Smooth muscle cell (in vitro differentiated cells): ENCODE results near the gene CBR1. TPM values are rescaled to one million over a fixed set of nuclear protein-coding genes. Genes with fewer than 3 reads are reported as not detected.

Experiments used
- DNase-seq: peaks from one replicate; lab custom pipeline; 2025; ENCODE audit not compliant: unreplicated experiment; lab: John Stamatoyannopoulos, UW
- H2AFZ ChIP-seq: fragments of 200-600 bp; sonication (generic); 2 replicates; pipeline ENCODE4 v1.6.0; 2016; ENCODE audit warnings: antibody characterized with exemption, low read depth, mild to moderate bottlenecking
- H3F3A ChIP-seq: fragments of 200-600 bp; sonication (generic); 2 replicates; pipeline ENCODE4 v1.6.0; 2017; ENCODE audit warnings: antibody characterized with exemption, low read depth
- H3K27ac ChIP-seq: fragments of 200-600 bp; sonication (generic); 2 replicates; pipeline ENCODE4 v1.5.1; 2016; ENCODE audit warnings: low read depth, mild to moderate bottlenecking
- H3K27me3 ChIP-seq: fragments of 200-600 bp; sonication (generic); 2 replicates; pipeline ENCODE4 v1.6.1; 2016; ENCODE audit warnings: low read depth, mild to moderate bottlenecking
- H3K36me3 ChIP-seq: fragments of 200-600 bp; sonication (generic); 2 replicates; pipeline ENCODE4 v1.5.1; 2016; ENCODE audit warnings: low read depth
- H3K4me1 ChIP-seq: fragments of 200-600 bp; sonication (generic); 2 replicates; pipeline ENCODE4 v1.5.1; 2016; ENCODE audit warnings: low read depth
- H3K4me2 ChIP-seq: fragments of 200-600 bp; sonication (generic); 2 replicates; pipeline ENCODE4 v1.6.0; 2016; ENCODE audit warnings: mild to moderate bottlenecking
- H3K4me3 ChIP-seq: fragments of 200-600 bp; sonication (generic); 2 replicates; pipeline ENCODE4 v1.5.1; 2016; ENCODE audit warnings: mild to moderate bottlenecking
- H3K79me2 ChIP-seq: fragments of 200-600 bp; sonication (generic); 2 replicates; pipeline ENCODE4 v1.6.0; 2016; ENCODE audit warnings: low read depth, mild to moderate bottlenecking
- H3K9ac ChIP-seq: fragments of 200-600 bp; sonication (generic); 2 replicates; pipeline ENCODE4 v1.6.0; 2016; ENCODE audit warnings: low read depth
- H3K9me3 ChIP-seq: fragments of 200-600 bp; sonication (generic); replicated peaks from 2 replicates; pipeline ENCODE4 v1.5.1; 2016; ENCODE audit warnings: low read depth
- H4K20me1 ChIP-seq: fragments of 200-600 bp; sonication (generic); 2 replicates; pipeline ENCODE4 v1.6.0; 2016; ENCODE audit warnings: low read depth
- WGBS: methylation state at CpG from one replicate; pipeline ENCODE4 v1.1.7; 2016; ENCODE audit warnings: low lambda C conversion rate; 5-methylcytosine and 5-hydroxymethylcytosine counted together
- polyA plus RNA-seq: library from polyadenylated mRNA; unstranded; fragments of >200 nt; fragmentation: Nextera tagmentation; extraction: Ambion mirVana; gene quantifications from 2 replicates; pipeline ENCODE4 v1.2.1, GENCODE V29; 2016
- total RNA-seq: library from RNA; depleted of rRNA; stranded (reverse); fragments of >200 nt; gene quantifications from 2 replicates; pipeline ENCODE4 v1.2.3, GENCODE V29; 2014
- TF ChIP-seq, protein P1 (sequence below): fragments of 200-600 bp; sonication (generic); IDR thresholded peaks from 2 replicates; pipeline ENCODE4 v1.5.1; 2017; ENCODE audit warnings: borderline replicate concordance, mild to moderate bottlenecking, antibody characterized with exemption; ENCODE audit not compliant: insufficient read depth, poor library complexity, severe bottlenecking

CBR1 gene
- total and polyA plus RNA-seq, 2 experiments from 2014 or later, result 67.1 to 90.7 TPM

DNA sequence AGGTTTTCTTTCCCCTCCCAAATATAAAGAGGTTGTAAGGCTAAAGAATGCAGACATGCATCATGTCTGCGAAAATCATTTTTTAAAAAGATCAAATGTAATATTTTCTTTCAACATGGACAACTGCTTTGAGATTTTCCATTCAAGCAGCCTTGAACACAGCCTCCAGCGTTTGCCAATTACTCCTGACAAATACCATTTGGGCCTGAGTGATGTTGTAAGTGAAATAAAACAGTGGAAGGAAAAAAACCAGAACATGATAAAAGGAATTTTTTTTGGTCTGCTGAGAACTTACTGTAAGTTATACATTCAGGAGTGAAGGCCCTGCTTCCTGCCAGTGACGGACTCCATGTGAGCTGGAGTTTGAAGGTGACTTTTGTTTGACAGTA, 46.7 kb upstream of the CBR1 start:
- DNase-seq, result no peak
- no peaks in the 10 kb centered on the region for H3K79me2 ChIP-seq
- H3K27ac ChIP-seq, result peak overlapping the region; percentile 35
- no peak overlapping the region for H3K4me2 ChIP-seq
- no peaks in the 10 kb centered on the region for H3F3A ChIP-seq
- H3K4me3 ChIP-seq, result no peak overlapping the region
- H3K9me3 ChIP-seq, result no peaks in the 10 kb centered on the region
- H3K9ac ChIP-seq, result no peak overlapping the region
- 34% methylated on average over 3 of the region's 3 CpGs for WGBS
- TF ChIP-seq, protein P1, sequence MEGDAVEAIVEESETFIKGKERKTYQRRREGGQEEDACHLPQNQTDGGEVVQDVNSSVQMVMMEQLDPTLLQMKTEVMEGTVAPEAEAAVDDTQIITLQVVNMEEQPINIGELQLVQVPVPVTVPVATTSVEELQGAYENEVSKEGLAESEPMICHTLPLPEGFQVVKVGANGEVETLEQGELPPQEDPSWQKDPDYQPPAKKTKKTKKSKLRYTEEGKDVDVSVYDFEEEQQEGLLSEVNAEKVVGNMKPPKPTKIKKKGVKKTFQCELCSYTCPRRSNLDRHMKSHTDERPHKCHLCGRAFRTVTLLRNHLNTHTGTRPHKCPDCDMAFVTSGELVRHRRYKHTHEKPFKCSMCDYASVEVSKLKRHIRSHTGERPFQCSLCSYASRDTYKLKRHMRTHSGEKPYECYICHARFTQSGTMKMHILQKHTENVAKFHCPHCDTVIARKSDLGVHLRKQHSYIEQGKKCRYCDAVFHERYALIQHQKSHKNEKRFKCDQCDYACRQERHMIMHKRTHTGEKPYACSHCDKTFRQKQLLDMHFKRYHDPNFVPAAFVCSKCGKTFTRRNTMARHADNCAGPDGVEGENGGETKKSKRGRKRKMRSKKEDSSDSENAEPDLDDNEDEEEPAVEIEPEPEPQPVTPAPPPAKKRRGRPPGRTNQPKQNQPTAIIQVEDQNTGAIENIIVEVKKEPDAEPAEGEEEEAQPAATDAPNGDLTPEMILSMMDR, result no peak
- H2AFZ ChIP-seq, result peak overlapping the region; percentile 5
- H3K27me3 ChIP-seq, result no peaks in the 10 kb centered on the region
- H3K4me1 ChIP-seq, result no peaks in the 10 kb centered on the region
- H3K36me3 ChIP-seq, result no peaks in the 10 kb centered on the region
- no peaks in the 10 kb centered on the region for H4K20me1 ChIP-seq

DNA sequence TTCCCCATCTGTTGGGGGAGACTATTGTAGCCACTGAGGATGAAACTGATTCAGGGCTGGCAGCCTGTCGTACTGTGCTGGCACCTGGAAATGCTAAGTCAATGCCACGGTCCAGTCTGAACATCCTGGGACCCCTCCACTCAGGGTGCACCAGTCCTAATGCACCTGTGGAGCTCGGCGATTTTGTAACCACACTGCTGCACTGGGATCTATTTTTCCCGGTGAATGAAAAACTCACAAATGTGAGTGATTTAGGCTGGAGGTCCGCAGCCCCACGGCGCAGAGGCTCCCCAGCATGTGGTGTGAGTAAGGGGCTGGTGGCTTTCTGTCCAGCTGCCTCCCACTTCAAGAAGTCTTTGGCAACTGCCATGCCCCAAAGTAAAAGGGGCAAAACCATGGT, 45.0 kb upstream of the CBR1 start:
- no peak overlapping the region for H3K4me3 ChIP-seq
- H3K9me3 ChIP-seq, result no peaks in the 10 kb centered on the region
- no peak overlapping the region for H3K9ac ChIP-seq
- H3F3A ChIP-seq, result no peaks in the 10 kb centered on the region
- H3K4me1 ChIP-seq, result no peaks in the 10 kb centered on the region
- TF ChIP-seq, protein P1, result no peak
- no peak overlapping the region for H2AFZ ChIP-seq
- H3K27ac ChIP-seq, result no peak overlapping the region
- 97% methylated on average over 8 of the region's 8 CpGs for WGBS
- H3K36me3 ChIP-seq, result no peaks in the 10 kb centered on the region
- no peaks in the 10 kb centered on the region for H4K20me1 ChIP-seq
- no peak for DNase-seq
- H3K4me2 ChIP-seq, result no peak overlapping the region
- H3K27me3 ChIP-seq, result no peaks in the 10 kb centered on the region
- H3K79me2 ChIP-seq, result no peaks in the 10 kb centered on the region

DNA sequence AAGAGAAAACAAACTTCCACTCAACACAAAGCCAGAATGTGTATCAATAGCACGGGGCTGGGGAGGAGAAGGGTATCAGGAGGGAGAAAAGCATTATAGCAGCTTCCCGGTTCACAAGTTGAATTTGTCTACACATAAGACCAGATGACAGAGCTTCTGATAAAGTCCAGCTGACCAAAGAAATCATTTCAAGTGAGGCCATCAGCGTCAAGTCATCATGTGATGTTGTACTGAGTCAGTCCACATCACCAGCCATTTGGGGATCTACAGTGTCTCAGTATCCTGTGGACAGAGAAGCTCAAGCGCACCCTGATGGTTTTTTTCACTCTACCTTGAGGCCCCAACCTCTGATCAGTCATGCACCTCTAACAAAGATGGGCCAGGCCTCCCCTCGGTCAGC, 42.5 kb upstream of the CBR1 start:
- no peak overlapping the region for H3K27ac ChIP-seq

More for the DNA sequence above, 42.5 kb upstream of the CBR1 start:
- Histone ChIP-seq H3K9ac (no peak overlapping the region), H3K4me1 (no peaks in the 10 kb centered on the region), H3K4me2 (no peak overlapping the region), H3K36me3 (no peaks in the 10 kb centered on the region), H3F3A (no peaks in the 10 kb centered on the region), H3K4me3 (no peak overlapping the region), H3K27me3 (no peaks in the 10 kb centered on the region), H2AFZ (no peak overlapping the region), H3K79me2 (no peaks in the 10 kb centered on the region), H4K20me1 (no peaks in the 10 kb centered on the region), H3K9me3 (no peaks in the 10 kb centered on the region)
- TF ChIP-seq, protein P1, result no peak
- WGBS, result 56% methylated on average over 5 of the region's 5 CpGs
- DNase-seq, result no peak
